Endothelial cell (in vitro differentiated cells): ENCODE data around the gene CCNT2. TPM values are rescaled to one million over a fixed set of nuclear protein-coding genes. Genes with fewer than 3 reads are reported as not detected.
"Not testable (repeated sequence)": the region's sequence is repeated elsewhere in the genome, so short reads cannot be mapped to it uniquely, and the experiment has no call there.

Source experiments
- DNase-seq: peaks from one replicate; pipeline ENCODE4 v3.0.0; 2021; ENCODE audit warnings: low spot score
- H3K27ac Mint-ChIP-seq: one replicate; pipeline ENCODE4 v1.8.0; 2021; ENCODE audit warnings: mixed read lengths, inconsistent platforms; ENCODE audit not compliant: unreplicated experiment
- H3K27me3 Mint-ChIP-seq: one replicate; pipeline ENCODE4 v1.8.0; 2021; ENCODE audit warnings: mild to moderate bottlenecking, moderate library complexity, mixed read lengths, inconsistent platforms; ENCODE audit not compliant: unreplicated experiment
- H3K36me3 Mint-ChIP-seq: one replicate; pipeline ENCODE4 v1.8.0; 2021; ENCODE audit warnings: mild to moderate bottlenecking, low read depth, mixed read lengths, inconsistent platforms; ENCODE audit not compliant: unreplicated experiment
- H3K4me1 Mint-ChIP-seq: one replicate; pipeline ENCODE4 v1.8.0; 2021; ENCODE audit warnings: mild to moderate bottlenecking, mixed read lengths, inconsistent platforms; ENCODE audit not compliant: unreplicated experiment
- H3K4me3 Mint-ChIP-seq: one replicate; pipeline ENCODE4 v1.8.0; 2021; ENCODE audit warnings: mild to moderate bottlenecking, mixed read lengths, inconsistent platforms; ENCODE audit not compliant: unreplicated experiment
- H3K9me3 Mint-ChIP-seq: one replicate; pipeline ENCODE4 v1.8.0; 2021; ENCODE audit warnings: mixed read lengths, inconsistent platforms; ENCODE audit not compliant: unreplicated experiment
- CTCF ChIP-seq: fragments of 200-600 bp; sonication (generic); IDR thresholded peaks from one replicate; pipeline ENCODE4 v1.5.0; 2021; ENCODE audit warnings: antibody characterized with exemption; ENCODE audit not compliant: unreplicated experiment
- total RNA-seq: library from RNA; stranded (reverse); fragmentation: NEBNext Ultra II Directional; extraction: Animal tissue kit (Norgen Biotek cat#: 25700); gene quantifications from one replicate; pipeline ENCODE4 v1.2.1, GENCODE V29; 2021; ENCODE audit not compliant: unreplicated experiment

CCNT2 gene
- total RNA-seq, 1 donor from 2014 or later: 49.5 TPM

DNA sequence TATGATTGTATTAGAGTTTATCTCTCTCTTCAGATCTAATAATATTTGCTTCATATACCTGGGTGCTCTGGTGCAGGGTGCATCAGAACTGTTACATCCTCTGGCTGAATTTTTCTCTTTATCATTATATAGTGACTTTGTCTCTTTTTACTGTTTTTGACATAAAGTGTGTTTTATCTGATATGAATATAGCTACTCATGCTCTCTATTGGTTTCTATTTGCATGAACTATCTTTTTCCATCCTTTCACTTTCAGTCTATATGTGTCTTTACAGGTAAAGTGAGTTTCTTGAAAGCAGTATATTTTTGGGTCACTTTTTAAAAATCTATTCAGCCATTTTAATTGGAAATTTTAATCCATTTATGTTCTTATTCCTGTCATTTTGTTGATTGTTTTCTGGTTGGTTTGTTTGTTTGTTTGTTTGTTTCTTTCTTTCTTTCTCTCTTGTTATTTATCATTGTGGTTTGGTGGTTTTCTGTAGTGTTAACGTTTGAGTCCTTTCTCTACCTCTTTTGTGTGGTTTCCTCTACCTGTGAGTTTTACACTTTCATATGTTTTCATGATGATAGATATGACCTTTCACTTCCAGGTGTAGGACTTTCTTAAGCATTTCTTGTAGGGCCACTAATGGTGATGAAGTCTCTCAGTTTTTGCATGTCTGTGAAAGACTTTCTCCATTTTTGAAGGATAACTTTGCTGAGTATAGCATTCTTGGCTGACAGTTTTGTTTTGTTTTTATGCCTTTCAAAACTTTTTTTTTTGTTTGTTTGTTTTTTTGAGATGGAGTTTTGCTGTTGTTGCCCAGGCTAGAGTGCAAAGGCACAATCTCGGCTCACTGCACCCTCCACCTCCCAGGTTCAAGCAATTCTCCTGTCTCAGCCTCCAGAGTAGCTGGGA, 54.9 kb downstream of the CCNT2 start:
- no peak overlapping the region for H3K4me3 Mint-ChIP-seq

GRCh38 chr2:134975281-134976009, 56.8 kb downstream of the CCNT2 start:
- no peak for DNase-seq
- Mint-ChIP-seq H3K36me3 (peaks cover 17% of the 10 kb centered on the region), H3K9me3 (no peaks in the 10 kb centered on the region), H3K4me1 (peaks cover 6% of the 10 kb centered on the region), H3K27ac (no peak overlapping the region), H3K4me3 (no peak overlapping the region), H3K27me3 (peaks cover 7% of the 10 kb centered on the region)
- no peak for TF ChIP-seq CTCF

More for the DNA sequence above, 54.9 kb downstream of the CCNT2 start:
- peaks cover 5% of the 10 kb centered on the region for H3K9me3 Mint-ChIP-seq
- DNase-seq: no peak
- TF ChIP-seq CTCF: no peak
- no peak overlapping the region for H3K27ac Mint-ChIP-seq
- peaks cover 15% of the 10 kb centered on the region for H3K27me3 Mint-ChIP-seq
- H3K4me1 Mint-ChIP-seq: peaks cover 11% of the 10 kb centered on the region
- H3K36me3 Mint-ChIP-seq: peaks cover 24% of the 10 kb centered on the region

DNA sequence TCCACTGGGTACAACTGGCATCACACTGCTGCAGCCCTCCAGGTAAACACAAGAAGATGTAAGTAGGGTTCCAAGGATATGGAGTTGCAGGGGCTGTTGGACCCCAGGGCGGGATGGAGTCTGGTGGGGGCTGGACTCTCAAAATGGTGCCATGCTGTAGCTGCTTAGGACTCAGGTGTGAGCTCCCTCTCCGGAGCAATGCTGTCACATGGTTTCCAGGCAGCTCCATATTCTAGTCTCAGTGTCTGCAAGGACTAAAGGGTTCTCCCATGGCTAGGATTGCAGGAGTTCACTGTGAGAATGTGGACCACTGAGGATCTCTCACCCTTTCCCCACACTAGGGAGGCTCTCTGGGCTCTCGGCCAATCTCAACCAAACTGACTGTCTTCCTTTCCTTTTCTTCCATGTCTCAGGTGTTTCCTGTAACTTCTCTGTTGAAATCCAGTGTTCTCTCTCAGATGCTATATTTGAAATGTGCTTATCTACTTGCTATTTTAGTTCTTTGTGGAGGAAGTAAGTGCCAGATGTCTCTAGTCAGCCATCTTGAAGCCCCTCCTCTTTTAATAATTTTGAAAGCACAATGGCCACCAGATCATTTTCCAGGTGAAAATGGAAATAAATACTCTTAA, 57.6 kb downstream of the CCNT2 start:
- Mint-ChIP-seq H3K27ac (peak overlapping the region; percentile 74), H3K4me1 (peaks cover 6% of the 10 kb centered on the region), H3K27me3 (peaks cover 7% of the 10 kb centered on the region), H3K9me3 (no peaks in the 10 kb centered on the region), H3K4me3 (no peak overlapping the region), H3K36me3 (peaks cover 17% of the 10 kb centered on the region)
- no peak for DNase-seq
- no peak for TF ChIP-seq CTCF

- not testable (repeated sequence) for H3K4me1 Mint-ChIP-seq, H3K27ac Mint-ChIP-seq, H3K27me3 Mint-ChIP-seq, DNase-seq, H3K4me3 Mint-ChIP-seq, H3K9me3 Mint-ChIP-seq
- peaks cover 17% of the 10 kb centered on the region for H3K36me3 Mint-ChIP-seq
These were observed 58.5 kb downstream of the CCNT2 start for GRCh38 chr2:134977104-134977503.

DNA sequence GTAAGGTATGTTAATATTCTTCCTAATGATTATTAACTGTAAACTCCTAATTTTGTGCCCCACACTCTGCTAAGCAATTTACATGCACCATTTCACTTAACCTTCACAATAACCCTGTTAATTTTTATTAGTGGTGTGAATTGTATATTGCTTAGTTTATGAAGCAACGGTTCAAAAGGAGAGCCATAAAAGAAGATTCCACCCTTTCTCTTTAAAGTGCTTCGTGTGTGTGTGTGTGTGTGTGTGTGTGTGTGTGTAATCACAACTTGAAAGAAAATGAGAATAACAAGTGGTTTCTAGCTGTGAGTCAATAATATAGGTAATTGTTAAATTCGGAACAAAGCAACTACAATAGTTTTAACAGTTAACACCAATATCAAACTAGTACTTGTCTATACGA, 60.6 kb downstream of the CCNT2 start:
- no peak for TF ChIP-seq CTCF
- no peak for DNase-seq
- H3K36me3 Mint-ChIP-seq: peaks cover 21% of the 10 kb centered on the region
- no peak overlapping the region for H3K27ac Mint-ChIP-seq
- peaks cover 6% of the 10 kb centered on the region for H3K4me1 Mint-ChIP-seq
- H3K4me3 Mint-ChIP-seq: no peak overlapping the region
- peaks cover 10% of the 10 kb centered on the region for H3K27me3 Mint-ChIP-seq
- peaks cover 6% of the 10 kb centered on the region for H3K9me3 Mint-ChIP-seq
